ENCODE results near the gene MED8.

DNA sequence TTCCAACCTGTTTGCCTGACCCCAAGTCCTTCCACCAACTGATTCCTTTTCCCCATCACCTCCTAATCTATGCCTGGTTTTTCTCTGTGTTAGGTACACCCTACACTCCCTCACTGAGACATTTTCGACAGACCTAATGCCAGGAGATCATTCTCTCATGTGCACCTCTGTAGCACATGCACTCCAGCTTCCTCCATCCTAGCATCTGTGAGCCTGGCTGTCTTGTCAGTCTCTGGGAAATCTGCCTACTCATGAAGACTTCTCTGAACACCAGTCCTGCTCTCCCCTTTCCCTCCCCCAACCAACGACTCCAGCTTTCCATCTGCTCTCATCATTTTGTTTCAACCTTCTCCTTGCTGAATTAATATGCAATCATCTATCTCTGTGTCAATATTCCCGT is 987 bp downstream of the MED8 start:
- no peak for TF ChIP-seq POLR2A (IDR thresholded peaks at IDR 0.05)
- TF ChIP-seq CTCF (IDR thresholded peaks at IDR 0.05) = no peak
